Adrenal gland (tissue), 12 donors: ENCODE results near the gene RGL4. TPM values are rescaled to one million over a fixed set of nuclear protein-coding genes. Genes with fewer than 3 reads are reported as not detected.
"Not testable (repeated sequence)": the region's sequence is repeated elsewhere in the genome, so short reads cannot be mapped to it uniquely, and the experiment has no call there.

Experiments used
- DNase-seq, 7 donors: peaks; one replicate each; pipeline ENCODE4 v3.0.0-alpha.2; 2019 to 2020
- H3K27ac ChIP-seq, 5 donors: fragments of 200-600 bp; sonication (generic) in 4 of 5; 1 replicate in 3 of 5; 2 replicates in 2 of 5; pipeline versions ENCODE4 v1.5.1 to v1.8.0; 2016 to 2020; ENCODE audit warnings: mild to moderate bottlenecking in 1 of 5
- H3K27me3 ChIP-seq: fragments of 200-600 bp; 2 replicates; pipeline ENCODE4 v1.8.0; 2021
- H3K36me3 ChIP-seq, 2 donors: fragments of 200-600 bp; replicated peaks in 1 of 2; 1 replicate in 1 of 2; 2 replicates in 1 of 2; pipeline versions ENCODE4 v1.5.1 to v1.8.0; 2018 to 2022
- H3K4me1 ChIP-seq, 2 donors: fragments of 200-600 bp; replicated peaks in 1 of 2; 1 replicate in 1 of 2; 2 replicates in 1 of 2; pipeline versions ENCODE4 v1.5.1 to v1.8.0; 2018 to 2021
- H3K4me3 ChIP-seq, 4 donors: fragments of 200-600 bp; sonication (generic) in 3 of 4; one replicate each; pipeline ENCODE4 v1.5.1; 2016 to 2018
- H3K9me3 ChIP-seq, 3 donors: fragments of 200-600 bp; sonication (generic) in 1 of 3; replicated peaks in 1 of 3; 1 replicate in 2 of 3; 2 replicates in 1 of 3; pipeline versions ENCODE4 v1.5.1 to v1.8.0; 2016 to 2021
- CTCF ChIP-seq, 6 experiments: fragments of 450-650 bp in 4 of 6; fragments of 200-600 bp in 2 of 6; sonication (generic) in 1 of 6; IDR thresholded peaks; 1 replicate in 5 of 6; 2 replicates in 1 of 6; pipeline versions ENCODE4 v1.5.1 to v1.8.0; 2016 to 2021; ENCODE audit warnings: antibody characterized with exemption in 6 of 6, mild to moderate bottlenecking in 2 of 6, moderate library complexity in 1 of 6
- POLR2A ChIP-seq, 2 donors: fragments of 450-650 bp; IDR thresholded peaks; one replicate each; pipeline ENCODE4 v1.6.1; 2017; ENCODE audit warnings: antibody characterized with exemption in 2 of 2, mild to moderate bottlenecking in 2 of 2, moderate library complexity in 1 of 2
- WGBS, 4 donors: extraction: QIAGEN DNeasy Blood & Tissue Kit in 2 of 4; methylation state at CpG; one replicate each; pipeline versions ENCODE4 v1.1.5 to v1.1.7; 2013 to 2017; 5-methylcytosine and 5-hydroxymethylcytosine counted together
- intact Hi-C, 2 donors: fragments of 100-400 bp; cut with DNase I; formaldehyde crosslinking; loops; one replicate each; pipeline versions ENCODE4 v1.14.1 to v1.15.0; 2022 to 2023
- polyA plus RNA-seq, 3 donors: library from polyadenylated mRNA; stranded (reverse); fragments of 200-250 nt in 2 of 3; fragments of 350-450 nt in 1 of 3; fragmentation: Illumina TruSeq in 1 of 3; extraction: RNeasy Lipid Tissue Mini Kit (QIAGEN cat#74804) in 1 of 3; gene quantifications; one replicate each; pipeline ENCODE4 v1.2.3, GENCODE V29; 2013 to 2014
- total RNA-seq, 9 donors: library from RNA; depleted of rRNA in 4 of 9; stranded (reverse); fragments of >200 nt in 4 of 9; fragments of 120-200 nt in 1 of 9; fragmentation: NEBNext Ultra II Directional in 1 of 9; extraction: Animal tissue kit (Norgen Biotek cat#: 25700) in 1 of 9; gene quantifications; one replicate each; pipeline versions ENCODE4 v1.1.0 to v1.2.4, GENCODE V29; 2013 to 2023
- donor health status: healthy with polysubstance abuse.
- donor health status: Bipolar disorder and iron deficiency.
- donor health status: DM: yes; HTN: yes; CAD: no.
- donor health status: DM: no; HTN: no; CAD: no.
- donor health status: DM: no; HTN: no; CAD: no.
- donor health status: DM: yes; HTN: yes; CAD: no.

RGL4 gene
- total and polyA plus RNA-seq, 12 donors = 0.84 to 3.1 (median 0.88) TPM; not detected in 9

GRCh38 chr22:23670378-23671295, 20.2 kb upstream of the RGL4 start:
- TF ChIP-seq CTCF (IDR thresholded peaks at IDR 0.05) (no peak), POLR2A (IDR thresholded peaks at IDR 0.05) (no peak)
- intact Hi-C loops = no loop called here
- 75 to 89% (median 83%) methylated on average over 10 to 16 of the region's 16 CpGs for WGBS, 4 donors
- no peaks in the 10 kb centered on the region for H3K27me3 ChIP-seq
- no peaks in the 10 kb centered on the region for H3K36me3 ChIP-seq
- H3K4me1 ChIP-seq = peaks cover 0 to 3% of the 10 kb centered on the region in 2 donors
- no peak overlapping the region for H3K4me3 ChIP-seq
- no peaks in the 10 kb centered on the region for H3K9me3 ChIP-seq
- DNase-seq = peak in 1 of 7 donors; percentile 42
- H3K27ac ChIP-seq = no peak overlapping the region

GRCh38 chr22:23671387-23671786, 19.4 kb upstream of the RGL4 start:
- H3K4me1 ChIP-seq, intact Hi-C loops, H3K36me3 ChIP-seq, H3K27me3 ChIP-seq, H3K4me3 ChIP-seq, H3K27ac ChIP-seq, H3K9me3 ChIP-seq, DNase-seq: not testable (repeated sequence)
- WGBS, 4 donors = 92% methylated on average over 2 of the region's 4 CpGs; no CpG with 5 or more reads in 3 of the 4 donors

GRCh38 chr22:23672307-23673049, 18.3 kb upstream of the RGL4 start:
- WGBS, 4 donors = 89 to 94% (median 90%) methylated on average over 5 to 8 of the region's 8 CpGs
- intact Hi-C loops = not testable (repeated sequence)

GRCh38 chr22:23673050-23673620, 17.7 kb upstream of the RGL4 start:
- H3K9me3 ChIP-seq = no peaks in the 10 kb centered on the region
- H3K36me3 ChIP-seq = no peaks in the 10 kb centered on the region
- WGBS, 4 donors = 85 to 95% (median 93%) methylated on average over 6 to 7 of the region's 7 CpGs
- DNase-seq = no peak
- H3K27me3 ChIP-seq = no peaks in the 10 kb centered on the region
- H3K4me3 ChIP-seq = no peak overlapping the region
- TF ChIP-seq CTCF (IDR thresholded peaks at IDR 0.05) (no peak), POLR2A (IDR thresholded peaks at IDR 0.05) (no peak)
- no peak overlapping the region for H3K27ac ChIP-seq
- intact Hi-C loops = no loop called here
- H3K4me1 ChIP-seq = peaks cover 0 to 7% of the 10 kb centered on the region in 2 donors

More at GRCh38 chr22:23672307-23673049, 18.3 kb upstream of the RGL4 start:
- H3K9me3 ChIP-seq, H3K27ac ChIP-seq, DNase-seq, H3K4me3 ChIP-seq, H3K27me3 ChIP-seq, H3K4me1 ChIP-seq, H3K36me3 ChIP-seq: not testable (repeated sequence)
